Type B pancreatic cell (in vitro differentiated cells): Measurements from ENCODE around the gene SNX21. TPM values are rescaled to one million over a fixed set of nuclear protein-coding genes. Genes with fewer than 3 reads are reported as not detected.
"Not testable (repeated sequence)": the region's sequence is repeated elsewhere in the genome, so short reads cannot be mapped to it uniquely, and the experiment has no call there.

Experiments used
- DNase-seq: peaks from one replicate; pipeline ENCODE4 v3.0.0; 2021; ENCODE audit warnings: mixed read lengths; ENCODE audit not compliant: unreplicated experiment; ENCODE audit errors: extremely low spot score
- H3K27ac Mint-ChIP-seq: 2 replicates; pipeline ENCODE4 v1.8.0; 2021; ENCODE audit warnings: mild to moderate bottlenecking, mixed read lengths
- H3K27me3 Mint-ChIP-seq: 2 replicates; pipeline ENCODE4 v1.8.0; 2021; ENCODE audit warnings: mixed read lengths
- H3K36me3 Mint-ChIP-seq: 2 replicates; pipeline ENCODE4 v1.8.0; 2021; ENCODE audit warnings: mixed read lengths
- H3K4me1 Mint-ChIP-seq: one replicate; pipeline ENCODE4 v1.8.0; 2021; ENCODE audit warnings: mixed read lengths; ENCODE audit not compliant: unreplicated experiment
- H3K4me3 Mint-ChIP-seq: 2 replicates; pipeline ENCODE4 v1.8.0; 2021; ENCODE audit warnings: mild to moderate bottlenecking, mixed read lengths
- H3K9me3 Mint-ChIP-seq: 2 replicates; pipeline ENCODE4 v1.8.0; 2021; ENCODE audit warnings: mixed read lengths
- CTCF ChIP-seq: fragments of 200-600 bp; sonication (generic); conservative IDR thresholded peaks from 2 replicates; pipeline ENCODE4 v1.5.0; 2021; ENCODE audit warnings: antibody characterized with exemption, mild to moderate bottlenecking
- total RNA-seq: library from RNA; stranded (reverse); gene quantifications from 2 replicates; pipeline ENCODE4 v1.2.1, GENCODE V29; 2021; ENCODE audit warnings: low replicate concordance

The SNX21 gene
- total RNA-seq, 1 donor from 2014 or later: 16.4 TPM

GRCh38 chr20:45873409-45874103, 40.0 kb downstream of the SNX21 start:
- no peaks in the 10 kb centered on the region for H3K27me3 Mint-ChIP-seq

GRCh38 chr20:45874104-45874481, 40.5 kb downstream of the SNX21 start:
- DNase-seq, H3K36me3 Mint-ChIP-seq, H3K4me3 Mint-ChIP-seq, H3K4me1 Mint-ChIP-seq, H3K9me3 Mint-ChIP-seq, H3K27me3 Mint-ChIP-seq, H3K27ac Mint-ChIP-seq: not testable (repeated sequence)

More at GRCh38 chr20:45873409-45874103, 40.0 kb downstream of the SNX21 start:
- Mint-ChIP-seq H3K36me3 (no peaks in the 10 kb centered on the region), H3K4me3 (no peak overlapping the region), H3K27ac (no peak overlapping the region), H3K9me3 (no peaks in the 10 kb centered on the region), H3K4me1 (no peaks in the 10 kb centered on the region)
- no peak for TF ChIP-seq CTCF
- DNase-seq: no peak

GRCh38 chr20:45874576-45874975, 41.0 kb downstream of the SNX21 start:
- DNase-seq: no peak
- no peak overlapping the region for H3K27ac Mint-ChIP-seq
- H3K27me3 Mint-ChIP-seq: no peaks in the 10 kb centered on the region
- TF ChIP-seq CTCF: no peak
- H3K36me3 Mint-ChIP-seq: no peaks in the 10 kb centered on the region
- no peaks in the 10 kb centered on the region for H3K9me3 Mint-ChIP-seq
- no peak overlapping the region for H3K4me3 Mint-ChIP-seq
- H3K4me1 Mint-ChIP-seq: no peaks in the 10 kb centered on the region

- no peaks in the 10 kb centered on the region for H3K9me3 Mint-ChIP-seq
- TF ChIP-seq CTCF: no peak
- H3K27me3 Mint-ChIP-seq: no peaks in the 10 kb centered on the region
- peaks cover 21% of the 10 kb centered on the region for H3K4me1 Mint-ChIP-seq
- no peak overlapping the region for H3K4me3 Mint-ChIP-seq
- H3K36me3 Mint-ChIP-seq: peaks cover 8% of the 10 kb centered on the region
- DNase-seq: no peak
- no peak overlapping the region for H3K27ac Mint-ChIP-seq
Observed at GRCh38 chr20:45878076-45878761, 44.6 kb downstream of the SNX21 start.

GRCh38 chr20:45880988-45881788, 47.6 kb downstream of the SNX21 start, which contains the start of gene ZSWIM1:
Gene ZSWIM1, plus strand, starts transcription at chr20:45881227. Its CDS starts 1,366 bp downstream, at chr20:45882593.
- H3K4me1 Mint-ChIP-seq: peaks cover 21% of the 10 kb centered on the region

More at GRCh38 chr20:45880988-45881788, 47.6 kb downstream of the SNX21 start, which contains the start of gene ZSWIM1:
- Mint-ChIP-seq H3K27ac (peak within 1 kb of the TSS; percentile 98), H3K27me3 (no peaks in the 10 kb centered on the region), H3K4me3 (peak within 1 kb of the TSS; percentile 99), H3K36me3 (peaks cover 8% of the 10 kb centered on the region), H3K9me3 (no peaks in the 10 kb centered on the region)
- no peak for TF ChIP-seq CTCF
- DNase-seq: peak; percentile 97
